CMK (cell line): ENCODE results near the gene SLC17A7.
"Not testable (repeated sequence)": the region's sequence is repeated elsewhere in the genome, so short reads cannot be mapped to it uniquely, and the experiment has no call there.

ENCODE experiments used
- DNase-seq: peaks from one replicate; pipeline ENCODE4 v3.0.0-alpha.2; 2010; ENCODE audit warnings: low read depth

The SLC17A7 gene

DNA sequence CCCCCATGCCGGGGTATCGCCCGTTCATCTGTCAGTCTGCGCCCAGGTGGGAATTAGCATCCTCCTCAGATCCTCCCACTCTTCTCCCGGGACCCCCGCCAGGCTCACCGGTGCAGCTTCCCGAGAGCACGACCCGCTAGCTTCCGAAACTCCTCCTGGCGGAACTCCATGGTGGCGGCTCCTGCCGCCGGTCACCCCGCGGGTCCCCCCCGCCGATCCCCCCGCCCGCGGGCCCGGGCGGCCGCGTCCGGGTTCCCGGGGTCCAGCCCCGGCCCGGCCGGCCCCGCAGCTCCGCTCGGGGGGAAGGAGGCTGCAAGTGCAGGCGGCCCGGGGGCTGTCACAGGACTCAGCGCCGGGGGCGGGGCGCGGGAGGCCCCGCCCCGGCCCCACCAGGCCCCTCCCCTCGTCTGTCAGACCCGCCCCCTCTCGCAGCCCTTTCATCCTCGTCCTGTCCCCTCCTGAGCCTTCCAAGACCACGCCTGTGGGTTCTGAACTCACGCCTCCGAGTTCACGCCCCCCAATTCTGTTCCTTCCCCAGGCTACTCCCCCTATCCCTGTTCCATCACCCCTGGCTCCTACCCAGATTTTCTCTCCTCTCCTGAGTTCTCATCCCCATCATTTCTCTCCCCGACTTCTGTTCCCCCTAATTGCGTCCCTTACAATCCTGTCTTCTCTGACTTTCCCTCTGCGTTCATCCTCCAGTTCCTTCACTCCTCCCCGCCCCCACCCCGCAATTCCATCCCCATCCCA is at the start of gene SLC17A7:
Gene SLC17A7 (minus strand): TSS at position 318 of the 750 bp plus-strand sequence. CDS start 148 bp downstream, at position 170.
- DNase-seq: no peak

DNA sequence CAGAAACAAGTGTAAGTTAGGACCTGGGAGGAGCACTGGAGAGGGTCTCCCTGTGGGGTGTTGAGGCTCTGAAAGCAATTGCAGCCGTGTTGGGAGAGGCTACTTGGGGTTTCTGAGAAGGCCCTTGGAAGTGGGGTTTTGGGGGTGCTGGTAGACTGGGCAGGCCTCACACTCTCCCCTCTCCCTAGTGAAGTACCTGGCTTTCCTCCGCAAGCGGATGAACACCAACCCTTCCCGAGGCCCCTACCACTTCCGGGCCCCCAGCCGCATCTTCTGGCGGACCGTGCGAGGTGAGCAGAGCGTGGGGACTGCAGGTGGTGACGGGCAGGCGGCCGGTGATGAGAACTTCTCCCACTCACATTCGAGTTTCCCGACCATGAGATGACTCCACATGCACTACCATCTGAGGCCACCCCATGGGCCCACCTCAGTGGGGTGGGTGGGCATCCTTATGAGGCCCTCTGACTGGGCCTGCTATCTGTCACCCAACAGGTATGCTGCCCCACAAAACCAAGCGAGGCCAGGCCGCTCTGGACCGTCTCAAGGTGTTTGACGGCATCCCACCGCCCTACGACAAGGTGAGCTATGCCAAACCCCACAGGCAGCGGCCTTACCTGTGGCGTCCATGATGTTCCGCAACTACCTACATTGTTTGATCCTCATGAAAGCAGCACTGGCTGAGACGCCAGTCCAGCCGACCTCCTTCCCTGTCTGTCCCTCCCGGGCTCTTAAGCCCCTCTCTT is 49.1 kb upstream of the SLC17A7 start:
- no peak for DNase-seq

DNA sequence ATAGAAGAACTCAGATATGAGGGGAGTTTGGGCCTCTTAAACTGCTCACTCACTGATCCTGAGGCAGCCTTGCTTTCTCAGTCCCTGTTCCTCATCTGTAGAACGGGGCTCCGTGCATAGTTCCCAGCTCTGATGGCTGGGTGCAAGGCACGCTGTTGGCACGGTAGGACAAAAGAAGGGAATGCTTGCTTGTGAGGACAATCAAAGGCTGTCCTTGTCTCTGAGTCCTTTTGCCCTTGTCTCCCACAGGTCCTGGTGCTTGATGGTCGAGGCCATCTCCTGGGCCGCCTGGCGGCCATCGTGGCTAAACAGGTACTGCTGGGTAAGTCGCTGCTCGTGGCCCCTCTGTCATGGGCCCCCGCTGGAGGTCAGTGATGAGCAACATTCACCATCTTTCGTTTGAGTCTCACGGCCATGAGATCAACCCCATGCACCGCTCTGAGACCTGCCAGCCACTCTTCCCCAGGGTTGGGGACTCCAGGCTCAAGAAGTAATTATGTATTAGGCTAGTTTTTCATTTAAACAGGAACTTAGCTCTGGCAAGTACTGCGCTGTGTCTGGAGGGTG is 48.4 kb upstream of the SLC17A7 start:
- DNase-seq: no peak

DNA sequence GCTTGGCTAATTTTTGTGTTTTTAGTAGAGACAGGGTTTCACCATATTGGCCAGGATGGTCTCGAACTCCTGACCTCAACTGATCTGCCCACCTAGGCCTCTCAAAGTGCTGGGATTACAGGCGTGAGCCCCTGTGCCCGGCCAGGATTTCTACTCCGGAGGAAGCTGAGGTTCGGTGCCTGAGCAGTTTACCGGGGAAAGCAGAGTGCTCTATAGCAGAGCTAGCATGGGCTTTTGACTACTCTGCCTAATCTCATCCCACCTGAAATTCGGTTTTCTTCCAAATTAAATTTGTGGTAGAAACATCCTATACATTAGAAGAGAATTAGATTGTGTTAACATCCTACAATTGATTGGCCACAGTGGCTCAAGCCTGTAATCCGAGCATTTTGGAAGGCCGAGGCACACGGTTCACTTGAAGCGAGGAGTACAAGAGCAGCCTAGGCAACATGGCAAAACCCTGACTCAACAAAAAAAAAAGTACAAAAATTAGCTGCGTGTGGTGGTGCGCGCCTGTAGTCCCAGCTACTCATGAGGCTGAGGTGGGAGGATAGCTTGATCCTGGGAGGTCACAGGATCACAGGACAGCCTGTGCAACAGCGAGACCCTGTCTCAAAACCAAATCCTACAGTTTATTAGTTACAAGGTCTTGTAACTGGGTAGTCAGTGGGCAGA is 47.7 kb upstream of the SLC17A7 start:
- DNase-seq: no peak

DNA sequence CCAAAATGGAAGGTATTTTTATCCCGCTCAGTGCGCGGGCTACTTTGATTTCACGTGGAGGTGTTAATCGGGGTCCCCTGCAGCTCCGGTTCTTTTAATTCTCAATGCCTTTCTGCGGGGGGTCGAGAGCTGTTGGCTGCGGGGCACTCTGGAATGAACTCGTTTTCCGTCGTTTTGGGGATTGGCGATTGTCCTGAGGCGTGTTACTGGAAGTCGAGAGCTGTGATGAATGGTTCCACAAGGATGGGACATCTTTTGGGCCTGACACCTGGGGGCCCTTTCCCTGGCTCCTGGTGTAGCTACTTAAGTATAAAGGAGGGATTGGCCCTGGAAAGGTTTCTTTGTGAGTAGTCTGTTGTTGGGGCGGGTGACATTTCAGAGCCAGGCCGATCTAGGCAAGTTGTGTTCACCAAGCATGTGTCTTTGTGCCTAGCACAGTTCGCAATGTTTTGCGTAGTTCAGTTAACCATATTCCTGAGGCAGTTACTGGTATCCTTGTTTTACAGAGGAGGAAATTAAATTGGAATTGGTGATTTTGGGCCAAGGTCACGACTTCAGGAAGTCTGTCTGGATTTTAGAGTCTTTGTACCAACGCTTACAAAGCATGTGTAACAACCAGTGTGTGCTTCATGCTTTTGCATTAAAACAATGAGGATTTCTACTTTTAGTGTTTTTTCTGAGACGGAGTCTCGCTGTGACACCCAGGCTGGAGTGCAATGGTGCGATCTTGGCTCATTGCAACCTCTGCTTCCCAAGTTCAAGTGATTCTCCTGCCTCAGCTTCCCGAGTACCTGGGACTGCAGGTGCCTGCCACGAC is 46.9 kb upstream of the SLC17A7 start:
- DNase-seq: no peak

DNA sequence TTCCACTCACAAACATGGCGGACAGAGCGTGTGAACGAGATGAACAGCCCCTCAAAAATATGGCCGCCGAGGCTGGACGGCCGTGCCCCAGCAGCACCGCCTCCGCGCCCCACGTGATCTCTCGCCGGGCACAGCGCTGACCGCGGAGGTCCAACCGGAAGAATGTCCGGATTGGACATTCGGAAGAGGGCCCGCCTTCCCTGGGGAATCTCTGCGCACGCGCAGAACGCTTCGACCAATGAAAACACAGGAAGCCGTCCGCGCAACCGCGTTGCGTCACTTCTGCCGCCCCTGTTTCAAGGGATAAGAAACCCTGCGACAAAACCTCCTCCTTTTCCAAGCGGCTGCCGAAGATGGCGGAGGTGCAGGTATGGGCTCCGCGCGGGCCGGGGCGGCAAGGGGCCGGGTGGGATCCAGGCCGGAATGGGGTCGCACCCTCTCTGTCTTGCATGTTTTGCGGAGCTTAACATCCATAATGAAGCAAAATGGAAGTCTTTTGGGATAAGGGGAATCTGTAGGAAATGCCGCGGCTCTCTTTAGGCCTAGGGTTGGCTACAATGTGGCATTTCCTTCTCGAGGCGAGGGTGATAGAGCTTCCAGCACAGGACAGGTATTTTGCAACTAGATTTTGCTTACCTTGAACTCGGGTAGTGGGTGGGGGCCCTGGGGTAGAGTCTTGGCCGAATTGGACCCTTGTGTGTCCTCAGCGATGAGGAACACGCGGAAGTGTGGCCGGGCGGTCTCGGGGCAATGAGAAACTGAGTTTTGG is 46.1 kb upstream of the SLC17A7 start, which contains the start of gene RPL13A:
Gene RPL13A (plus strand): TSS at position 332 of the 769 bp plus-strand sequence. CDS start 22 bp downstream, at position 354.
- peak; percentile 99 for DNase-seq

DNA sequence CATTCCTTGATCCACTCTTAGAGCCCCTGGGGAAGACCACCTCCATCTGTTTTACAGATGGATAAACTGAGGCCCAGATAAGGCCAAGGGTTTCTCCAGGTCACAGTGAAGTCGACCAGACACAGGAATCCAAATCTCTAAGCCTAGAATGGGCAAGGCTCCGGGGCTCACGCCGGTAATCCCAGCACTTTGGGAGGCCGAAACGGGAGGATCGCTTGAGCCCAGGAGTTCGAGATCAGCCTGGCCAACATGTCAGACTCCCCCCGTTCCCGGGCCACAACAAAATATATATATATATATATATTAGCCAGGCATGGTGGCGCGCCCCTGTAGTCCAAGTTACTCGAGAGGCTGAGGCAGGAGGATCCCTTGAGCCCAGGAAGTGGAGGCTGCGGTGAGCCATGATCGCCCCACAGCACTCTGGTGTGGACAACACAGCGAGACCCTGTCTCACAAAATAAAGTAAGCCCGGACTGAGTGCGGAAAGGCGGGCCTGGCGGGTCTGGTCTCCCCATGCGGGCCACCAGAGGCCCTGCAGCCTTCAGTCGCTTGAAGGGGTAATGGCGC is 45.5 kb upstream of the SLC17A7 start:
- no peak for DNase-seq

DNA sequence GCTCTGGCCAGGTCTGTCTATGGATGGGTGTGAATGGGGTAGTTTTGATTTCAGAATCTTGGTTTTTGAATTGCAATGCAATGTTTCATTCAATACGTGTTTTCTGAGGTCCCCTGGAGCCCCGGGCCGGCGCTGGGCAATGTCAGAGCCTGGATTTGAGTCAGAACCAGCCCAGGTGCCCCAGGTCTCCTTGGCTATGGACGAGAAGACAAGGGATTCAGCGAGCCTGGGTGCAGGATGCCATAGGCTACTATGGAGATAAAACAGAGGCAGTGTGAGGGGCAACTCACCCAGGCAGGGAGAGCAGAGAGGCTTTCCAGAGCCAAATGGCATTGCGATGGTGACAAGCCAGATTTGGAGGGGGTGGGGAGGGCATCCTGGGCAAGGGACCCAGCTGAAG is 44.9 kb upstream of the SLC17A7 start:
- no peak for DNase-seq

DNA sequence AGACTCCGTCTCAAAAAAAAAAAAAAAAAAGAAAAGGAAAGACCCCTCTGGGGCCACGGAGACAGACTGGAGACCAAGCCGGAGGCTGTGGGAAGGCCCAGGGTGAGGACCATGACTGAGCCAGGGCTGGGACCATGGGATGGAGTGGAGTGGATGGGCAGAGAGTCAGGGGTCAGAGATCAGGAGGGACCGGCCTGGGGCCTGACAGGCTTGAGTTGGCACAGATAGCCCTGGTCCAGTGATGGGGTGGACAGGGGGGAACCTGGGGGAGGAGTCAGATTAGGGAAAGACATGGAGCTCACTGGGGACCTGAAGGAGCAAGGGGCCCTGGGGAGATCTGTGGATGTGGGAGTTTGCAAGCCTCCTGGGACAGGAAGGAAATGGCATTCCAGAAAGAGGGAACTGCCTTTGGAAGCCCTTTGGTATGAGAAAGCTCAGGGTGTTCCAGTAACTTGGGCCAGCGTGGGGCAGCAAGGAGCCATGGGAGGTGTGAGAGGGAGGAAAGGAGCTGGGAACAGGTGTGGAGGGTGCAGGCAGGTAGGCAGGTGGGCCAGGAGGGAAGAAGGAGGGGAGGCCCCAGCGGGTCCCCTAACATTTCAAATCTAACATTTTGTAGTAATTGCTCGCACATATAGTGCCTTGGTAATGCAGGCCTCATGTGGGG is 39.8 kb upstream of the SLC17A7 start:
- DNase-seq: no peak

DNA sequence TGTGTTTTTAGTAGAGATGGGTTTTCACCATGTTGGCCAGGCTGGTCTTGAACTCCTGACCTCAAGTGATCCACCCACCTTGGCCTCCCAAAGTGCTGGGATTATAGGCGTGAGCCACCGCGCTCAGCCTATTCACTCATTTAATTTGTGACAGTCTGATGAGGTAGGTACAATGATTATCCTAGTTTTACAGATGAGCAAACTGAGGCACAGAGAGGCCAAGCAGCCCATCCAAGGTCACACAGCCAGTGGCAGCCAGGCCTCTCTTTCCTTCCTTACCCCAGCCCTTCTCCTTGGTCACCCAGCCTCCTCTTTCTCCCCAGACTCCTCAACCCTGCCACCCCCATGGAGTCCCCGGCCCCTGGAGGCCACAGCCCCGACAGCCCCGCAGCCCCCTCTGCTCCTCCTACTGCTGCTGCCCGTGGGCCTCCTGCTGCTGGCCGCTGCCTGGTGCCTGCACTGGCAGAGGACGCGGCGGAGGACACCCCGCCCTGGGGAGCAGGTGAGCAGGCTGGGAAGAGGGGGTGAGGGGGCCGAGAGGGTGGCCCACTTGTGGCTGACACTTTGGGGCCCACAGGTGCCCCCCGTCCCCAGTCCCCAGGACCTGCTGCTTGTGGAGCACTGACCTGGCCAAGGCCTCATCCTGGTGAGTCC is 38.8 kb upstream of the SLC17A7 start:
- DNase-seq: no peak

DNA sequence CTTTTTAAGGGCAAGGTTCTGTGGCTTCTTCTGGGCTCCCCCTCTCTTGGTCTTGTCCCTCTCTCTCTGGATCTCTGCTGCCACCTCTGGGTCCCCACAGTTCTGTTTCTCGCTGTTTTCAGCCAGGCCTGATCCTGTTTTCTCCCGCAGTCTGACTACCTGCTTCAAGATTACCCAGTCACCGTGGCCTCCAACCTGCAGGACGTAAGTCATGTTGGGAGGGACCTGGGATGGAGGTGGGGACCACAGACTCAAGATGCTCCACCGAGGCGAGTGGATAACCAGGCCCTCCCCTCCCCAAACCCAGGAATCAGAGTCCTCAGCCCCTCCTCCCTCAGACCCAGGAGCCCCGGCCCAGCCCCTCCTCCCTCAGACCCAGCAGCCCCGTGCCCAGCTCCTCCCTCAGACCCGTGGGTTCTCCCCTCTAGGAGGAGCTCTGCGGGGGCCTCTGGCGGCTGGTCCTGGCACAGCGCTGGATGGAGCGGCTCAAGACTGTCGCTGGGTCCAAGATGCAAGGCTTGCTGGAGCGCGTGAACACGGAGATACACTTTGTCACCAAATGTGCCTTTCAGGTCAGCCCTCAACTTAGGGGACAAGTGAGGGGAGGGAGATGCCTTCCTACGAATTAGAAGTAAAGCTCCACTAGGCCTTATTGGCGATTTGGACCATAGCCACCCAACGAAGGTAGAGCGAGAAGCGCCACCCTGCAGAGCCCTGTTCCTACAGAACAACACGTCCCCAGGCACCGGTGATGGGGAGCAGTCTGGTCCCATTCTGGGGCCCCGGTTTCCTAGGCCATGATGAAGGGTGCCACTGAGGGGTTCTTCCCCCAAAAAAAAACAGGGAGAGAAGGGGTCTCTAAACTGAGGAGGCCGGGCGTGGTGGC is 34.9 kb upstream of the SLC17A7 start:
- DNase-seq: no peak

DNA sequence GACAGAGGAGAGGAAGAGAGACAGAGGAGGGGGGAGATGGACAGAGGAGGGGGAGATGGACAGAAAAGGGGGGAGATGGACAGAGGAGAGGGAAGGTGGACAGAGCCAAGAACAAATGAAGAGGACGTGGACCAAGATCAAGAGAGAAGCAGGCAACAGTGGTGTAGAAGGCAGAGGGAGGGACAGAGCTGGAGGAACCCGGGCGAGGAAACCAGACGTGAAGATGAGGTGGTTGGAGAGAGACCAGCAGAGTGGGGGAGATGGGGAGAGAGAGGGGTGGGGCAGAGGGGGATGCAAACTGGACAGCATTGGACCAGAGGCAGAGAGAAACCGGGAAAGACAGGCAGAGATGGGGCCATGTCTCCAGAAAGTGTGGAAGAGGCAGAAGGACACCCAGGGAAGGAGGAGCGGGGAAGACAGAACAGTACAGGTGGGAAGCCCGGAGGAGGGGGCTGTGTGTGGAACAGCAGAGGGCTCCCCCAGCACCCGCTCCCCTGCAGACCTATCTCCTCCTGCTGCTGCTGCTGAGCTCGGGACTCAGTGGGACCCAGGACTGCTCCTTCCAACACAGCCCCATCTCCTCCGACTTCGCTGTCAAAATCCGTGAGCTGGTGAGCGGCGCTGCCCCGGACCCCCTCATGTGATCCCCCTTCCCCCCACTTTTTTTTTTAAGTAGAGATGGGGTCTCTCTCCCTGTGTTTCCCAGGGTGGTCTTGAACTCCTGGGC is 34.0 kb upstream of the SLC17A7 start:
- no peak for DNase-seq

DNA sequence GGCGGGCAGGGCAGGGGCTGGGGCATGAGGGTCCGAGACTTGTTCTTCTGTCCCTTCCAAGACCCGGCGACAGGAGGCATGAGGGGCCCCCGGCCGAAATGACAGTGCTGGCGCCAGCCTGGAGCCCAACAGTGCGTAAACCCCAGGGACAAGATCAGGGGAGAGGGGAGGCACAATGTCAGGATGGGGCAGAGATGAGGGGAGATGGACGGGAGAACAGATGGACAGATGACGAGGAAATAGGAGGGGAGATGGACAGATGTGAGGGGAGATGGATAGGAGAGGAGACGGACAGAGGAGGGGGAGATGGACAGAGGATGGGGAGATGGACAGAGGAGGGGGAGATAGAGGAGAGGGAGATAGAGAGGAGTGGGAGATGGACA is 33.2 kb upstream of the SLC17A7 start:
- no peak for DNase-seq

DNA sequence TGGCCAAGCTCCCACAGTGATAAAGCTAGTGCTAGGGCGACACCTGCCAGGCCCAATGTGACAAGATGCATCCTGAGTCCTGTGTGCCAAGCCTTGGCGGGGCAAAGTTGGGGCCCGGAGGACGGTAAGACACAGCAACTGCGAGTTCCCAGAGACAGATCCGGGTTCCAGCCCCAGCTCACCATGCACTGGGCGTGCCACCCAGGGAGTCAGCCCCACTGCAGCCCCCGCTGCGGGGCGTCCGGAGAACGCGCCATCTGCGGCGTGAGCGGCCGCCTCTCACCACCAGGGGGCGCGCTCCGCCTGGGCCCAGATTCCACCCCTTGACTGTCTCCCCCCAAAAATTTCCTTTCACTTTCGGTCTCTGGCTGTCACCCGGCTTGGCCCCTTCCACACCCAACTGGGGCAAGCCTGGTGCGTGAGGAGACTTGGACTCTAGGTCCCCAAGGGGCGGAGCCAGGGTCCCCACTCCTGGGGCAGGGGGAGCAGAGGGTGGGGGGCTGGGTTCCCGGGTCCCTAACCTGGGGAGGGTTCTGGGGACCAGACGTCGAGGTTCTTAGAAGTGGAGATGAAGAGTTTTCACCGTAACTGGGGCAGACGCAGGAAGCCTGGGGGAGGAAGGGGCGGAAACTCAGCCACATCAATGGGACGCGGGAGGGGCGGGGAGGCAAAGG is 32.7 kb upstream of the SLC17A7 start, which contains the start of gene FLT3LG:
Gene FLT3LG (plus strand): TSS at position 348 of the 674 bp plus-strand sequence. CDS start 425 bp downstream, outside the sequence.
- DNase-seq: no peak

DNA sequence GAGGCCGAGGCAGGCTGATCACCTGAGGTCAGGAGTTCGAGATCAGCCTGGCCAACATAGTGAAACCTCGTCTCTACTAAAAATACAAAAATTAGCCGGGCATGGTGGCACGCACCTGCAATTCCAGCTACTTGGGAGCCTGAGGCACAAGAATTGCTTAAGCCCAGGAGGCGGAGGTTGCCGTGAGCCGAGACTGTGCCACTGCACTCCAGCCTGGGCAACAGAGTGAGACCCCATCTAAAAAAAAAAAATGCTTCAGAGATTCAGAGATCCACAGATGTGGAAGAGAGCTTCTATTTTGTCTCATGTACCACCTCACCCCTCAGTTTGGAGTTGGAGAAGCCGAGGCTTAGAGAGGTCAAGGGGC is 32.2 kb upstream of the SLC17A7 start:
- DNase-seq: not testable (repeated sequence)

DNA sequence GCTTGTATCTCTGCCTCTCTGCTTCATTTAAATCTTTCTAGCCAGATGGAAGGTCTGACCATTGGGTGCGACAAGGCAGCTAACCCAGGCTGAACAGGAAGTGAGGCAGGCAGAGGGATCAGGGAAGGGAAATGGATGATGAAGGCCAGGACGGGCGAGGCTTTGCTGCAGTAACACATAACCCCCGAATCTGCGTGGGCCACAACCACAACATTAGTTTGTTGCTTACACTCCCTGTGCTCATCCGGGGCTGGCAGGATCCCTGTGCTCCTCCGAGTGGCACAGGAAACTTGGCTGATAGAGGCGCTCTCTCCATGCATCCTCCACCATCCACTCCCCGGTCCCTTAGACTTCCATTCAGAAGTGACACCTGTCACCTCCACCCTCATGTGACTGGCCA is 31.6 kb upstream of the SLC17A7 start:
- DNase-seq: no peak

DNA sequence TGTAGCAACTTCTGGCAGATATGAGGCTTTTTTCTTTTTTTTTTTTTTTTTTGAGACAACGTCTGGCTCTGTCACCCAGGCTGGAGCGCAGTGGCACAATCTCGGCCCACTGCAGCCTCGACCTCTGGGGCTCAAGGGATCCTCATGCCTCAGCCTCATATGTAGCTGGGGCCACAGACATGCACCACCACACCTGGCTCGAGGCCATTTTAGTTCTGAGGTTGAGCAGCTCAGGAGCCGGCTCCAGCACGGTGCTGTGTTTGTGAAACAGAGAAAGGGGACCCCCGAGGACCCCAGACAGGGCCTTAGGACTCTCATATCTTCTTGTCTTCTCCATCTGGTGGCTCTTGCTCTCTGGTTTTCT is 29.3 kb upstream of the SLC17A7 start:
- DNase-seq: no peak
